Central memory CD8-positive, alpha-beta T cell (primary cell): ENCODE measurements around the gene RFC3.

Experiments used
- ATAC-seq: fragments of 150-1000 bp; cut with Tn5 transposase; replicated peaks from 2 replicates; pipeline ENCODE4 v1.10.0; 2022; ENCODE audit warnings: mild to moderate bottlenecking, moderate FRiP score, moderate number of reproducible peaks; ENCODE audit not compliant: poor library complexity, severe bottlenecking; ENCODE audit errors: extremely low read depth
- DNase-seq, 2 donors: peaks; one replicate each; pipeline ENCODE4 v3.0.0; 2021; ENCODE audit warnings: low spot score in 2 of 2
- H3K27ac Mint-ChIP-seq: one replicate; pipeline ENCODE4 v1.8.0; 2022; ENCODE audit warnings: low read depth, mild to moderate bottlenecking, moderate library complexity, mixed read lengths
- H3K27me3 Mint-ChIP-seq: one replicate; pipeline ENCODE4 v1.8.0; 2022; ENCODE audit warnings: mixed read lengths
- H3K36me3 Mint-ChIP-seq: one replicate; pipeline ENCODE4 v1.8.0; 2022; ENCODE audit warnings: mild to moderate bottlenecking, moderate library complexity, mixed read lengths; ENCODE audit not compliant: insufficient read depth
- H3K4me1 Mint-ChIP-seq: one replicate; pipeline ENCODE4 v1.8.0; 2022; ENCODE audit warnings: mixed read lengths
- H3K4me3 Mint-ChIP-seq: one replicate; pipeline ENCODE4 v1.8.0; 2022; ENCODE audit warnings: mild to moderate bottlenecking, moderate library complexity, mixed read lengths
- H3K9me3 Mint-ChIP-seq: one replicate; pipeline ENCODE4 v1.8.0; 2022; ENCODE audit warnings: mixed read lengths

Gene RFC3

DNA sequence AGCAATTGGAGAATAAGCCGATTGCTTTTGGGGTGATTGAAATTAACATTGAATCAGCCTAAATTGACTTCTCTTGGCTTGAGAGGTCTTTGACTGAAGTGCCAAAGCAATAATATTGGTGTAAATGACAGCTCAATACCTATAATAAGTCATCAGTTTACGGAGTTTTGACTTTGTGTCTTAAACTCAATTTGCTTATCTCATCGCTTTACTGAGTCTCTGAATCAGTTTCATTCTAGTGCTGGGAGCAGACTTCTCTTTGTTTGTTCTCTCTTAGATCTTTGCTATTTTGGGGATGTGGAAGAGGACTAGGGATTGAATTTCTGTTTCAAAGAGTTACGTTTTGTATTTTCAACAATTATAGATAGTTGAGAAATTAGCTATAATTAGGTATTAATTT lies 7.1 kb downstream of the RFC3 start:
- Mint-ChIP-seq H3K4me1 (no peaks in the 10 kb centered on the region), H3K36me3 (peaks cover 5% of the 10 kb centered on the region), H3K9me3 (no peaks in the 10 kb centered on the region), H3K27ac (no peak overlapping the region), H3K27me3 (no peaks in the 10 kb centered on the region), H3K4me3 (no peak overlapping the region)
- ATAC-seq (no peak), DNase-seq (no peak)

GRCh38 chr13:33827139-33827538 lies 9.2 kb downstream of the RFC3 start:
- no peaks in the 10 kb centered on the region for H3K4me1 Mint-ChIP-seq
- no peak overlapping the region for H3K27ac Mint-ChIP-seq
- H3K36me3 Mint-ChIP-seq, result peaks cover 11% of the 10 kb centered on the region
- DNase-seq (no peak), ATAC-seq (no peak)
- H3K27me3 Mint-ChIP-seq, result no peaks in the 10 kb centered on the region
- H3K4me3 Mint-ChIP-seq, result no peak overlapping the region
- no peaks in the 10 kb centered on the region for H3K9me3 Mint-ChIP-seq

DNA sequence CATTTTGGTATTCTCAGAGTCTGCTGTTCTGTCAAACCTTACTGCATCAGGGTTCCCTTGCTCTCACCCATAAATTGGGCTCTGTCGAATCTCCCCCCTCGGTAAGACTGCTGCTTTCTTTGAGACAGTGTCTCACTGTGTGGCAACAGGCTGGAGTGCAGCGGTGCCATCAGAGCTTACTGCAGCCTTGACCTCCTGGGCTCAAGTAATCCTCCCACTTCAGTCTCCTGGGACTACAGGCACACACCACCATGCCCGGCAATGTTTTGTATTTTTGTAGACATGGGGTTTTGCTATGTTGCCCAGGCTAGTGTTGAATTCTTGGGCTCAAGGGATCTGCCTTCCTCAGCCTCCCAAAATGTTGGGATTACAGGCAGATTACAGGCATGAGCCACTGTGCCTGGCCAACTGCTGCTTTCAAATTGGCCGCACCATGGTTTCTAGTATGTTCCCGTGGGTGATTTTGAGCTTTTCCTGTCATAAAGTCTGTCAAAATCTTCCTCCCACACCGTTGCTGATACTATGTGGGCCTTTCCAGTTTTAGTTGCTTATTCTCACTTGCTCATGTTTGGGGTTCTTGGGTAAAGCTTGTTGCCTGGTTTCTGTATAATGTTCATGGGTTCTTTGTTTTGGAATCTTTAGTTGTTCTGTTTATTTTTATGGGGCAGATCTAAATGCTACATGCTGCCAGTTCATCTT lies 10.6 kb downstream of the RFC3 start:
- Mint-ChIP-seq H3K4me1 (no peaks in the 10 kb centered on the region), H3K27ac (no peak overlapping the region), H3K9me3 (no peaks in the 10 kb centered on the region), H3K4me3 (no peak overlapping the region), H3K36me3 (peaks cover 16% of the 10 kb centered on the region), H3K27me3 (no peaks in the 10 kb centered on the region)
- no peak for ATAC-seq
- DNase-seq, result no peak

- ATAC-seq (no peak), DNase-seq (no peak)
- no peaks in the 10 kb centered on the region for H3K4me1 Mint-ChIP-seq
- H3K9me3 Mint-ChIP-seq, result no peaks in the 10 kb centered on the region
- no peaks in the 10 kb centered on the region for H3K27me3 Mint-ChIP-seq
- H3K4me3 Mint-ChIP-seq, result no peak overlapping the region
- peaks cover 27% of the 10 kb centered on the region for H3K36me3 Mint-ChIP-seq
- H3K27ac Mint-ChIP-seq, result no peak overlapping the region
Measured at GRCh38 chr13:33832872-33833271, 14.9 kb downstream of the RFC3 start.

DNA sequence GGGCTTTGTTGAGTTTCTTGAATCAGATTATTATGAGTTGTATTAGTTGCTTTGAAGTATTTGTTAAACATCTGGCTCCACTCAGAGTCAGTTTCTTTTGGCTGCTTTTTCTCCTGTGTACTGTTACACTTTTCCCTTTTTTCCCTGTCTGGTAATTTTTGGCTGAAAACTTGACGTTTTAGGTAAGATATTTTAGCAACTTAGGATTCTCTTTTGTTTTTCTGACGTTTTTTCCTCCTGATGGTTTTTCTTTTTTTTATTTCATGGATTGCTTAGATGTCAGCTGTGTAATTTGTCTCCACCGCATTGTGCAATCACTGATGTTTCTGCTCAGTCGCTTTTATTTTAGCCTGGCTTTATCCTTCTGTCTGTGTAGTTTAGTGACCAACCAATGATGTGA lies 20.7 kb downstream of the RFC3 start:
- no peaks in the 10 kb centered on the region for H3K27me3 Mint-ChIP-seq
- ATAC-seq (no peak), DNase-seq (no peak)
- H3K4me3 Mint-ChIP-seq, result no peak overlapping the region
- peaks cover 16% of the 10 kb centered on the region for H3K36me3 Mint-ChIP-seq
- no peaks in the 10 kb centered on the region for H3K9me3 Mint-ChIP-seq
- no peak overlapping the region for H3K27ac Mint-ChIP-seq
- H3K4me1 Mint-ChIP-seq, result no peaks in the 10 kb centered on the region

DNA sequence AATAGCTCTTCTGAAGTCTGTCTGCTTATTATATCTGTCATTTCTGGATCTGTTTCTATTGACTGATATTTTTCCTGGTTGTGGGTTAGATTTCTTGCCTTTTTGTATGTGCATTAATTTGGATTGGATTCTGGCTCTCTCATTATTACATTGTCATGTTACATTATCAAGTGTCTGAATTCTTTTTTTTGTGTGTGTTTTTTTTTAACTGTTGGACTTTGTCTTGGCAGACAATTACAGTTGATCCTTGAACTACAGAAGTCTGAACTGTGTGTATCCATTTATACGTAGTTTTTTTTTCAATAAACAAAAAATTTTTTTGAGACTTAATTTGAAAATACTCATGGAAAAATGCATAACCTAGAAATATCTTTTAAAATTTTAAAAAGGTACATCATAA lies 22.5 kb downstream of the RFC3 start:
- no peak for ATAC-seq
- Mint-ChIP-seq H3K27me3 (no peaks in the 10 kb centered on the region), H3K27ac (no peak overlapping the region), H3K4me1 (no peaks in the 10 kb centered on the region), H3K36me3 (peaks cover 13% of the 10 kb centered on the region), H3K4me3 (no peak overlapping the region), H3K9me3 (no peaks in the 10 kb centered on the region)
- no peak for DNase-seq

DNA sequence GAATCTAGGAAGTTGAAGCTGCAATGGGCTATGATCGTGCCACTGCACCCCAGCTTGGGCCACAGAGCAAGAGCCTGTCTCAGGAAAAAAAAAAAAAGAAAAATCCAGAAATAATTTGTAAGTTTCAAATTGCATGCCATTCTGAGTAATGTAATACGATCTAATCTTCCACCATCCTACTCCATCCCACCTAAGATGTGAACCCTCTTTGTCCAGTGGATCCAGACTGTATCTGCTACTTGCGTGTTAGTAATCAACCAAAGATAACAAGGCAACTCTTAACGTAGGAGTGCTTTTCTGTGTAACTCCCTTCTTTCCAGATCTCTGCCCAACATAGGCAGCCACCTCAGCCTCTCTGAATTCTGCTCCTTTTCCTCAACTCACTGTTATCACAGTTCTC lies 24.3 kb downstream of the RFC3 start:
- Mint-ChIP-seq H3K9me3 (no peaks in the 10 kb centered on the region), H3K36me3 (peaks cover 10% of the 10 kb centered on the region), H3K27ac (no peak overlapping the region), H3K27me3 (no peaks in the 10 kb centered on the region), H3K4me1 (no peaks in the 10 kb centered on the region), H3K4me3 (no peak overlapping the region)
- ATAC-seq (no peak), DNase-seq (no peak)

- no peak for ATAC-seq
- Mint-ChIP-seq H3K36me3 (peaks cover 10% of the 10 kb centered on the region), H3K4me3 (no peak overlapping the region), H3K4me1 (no peaks in the 10 kb centered on the region), H3K27ac (no peak overlapping the region), H3K9me3 (no peaks in the 10 kb centered on the region), H3K27me3 (no peaks in the 10 kb centered on the region)
- DNase-seq, result no peak
Measured at GRCh38 chr13:33842986-33843385, 25.0 kb downstream of the RFC3 start.

DNA sequence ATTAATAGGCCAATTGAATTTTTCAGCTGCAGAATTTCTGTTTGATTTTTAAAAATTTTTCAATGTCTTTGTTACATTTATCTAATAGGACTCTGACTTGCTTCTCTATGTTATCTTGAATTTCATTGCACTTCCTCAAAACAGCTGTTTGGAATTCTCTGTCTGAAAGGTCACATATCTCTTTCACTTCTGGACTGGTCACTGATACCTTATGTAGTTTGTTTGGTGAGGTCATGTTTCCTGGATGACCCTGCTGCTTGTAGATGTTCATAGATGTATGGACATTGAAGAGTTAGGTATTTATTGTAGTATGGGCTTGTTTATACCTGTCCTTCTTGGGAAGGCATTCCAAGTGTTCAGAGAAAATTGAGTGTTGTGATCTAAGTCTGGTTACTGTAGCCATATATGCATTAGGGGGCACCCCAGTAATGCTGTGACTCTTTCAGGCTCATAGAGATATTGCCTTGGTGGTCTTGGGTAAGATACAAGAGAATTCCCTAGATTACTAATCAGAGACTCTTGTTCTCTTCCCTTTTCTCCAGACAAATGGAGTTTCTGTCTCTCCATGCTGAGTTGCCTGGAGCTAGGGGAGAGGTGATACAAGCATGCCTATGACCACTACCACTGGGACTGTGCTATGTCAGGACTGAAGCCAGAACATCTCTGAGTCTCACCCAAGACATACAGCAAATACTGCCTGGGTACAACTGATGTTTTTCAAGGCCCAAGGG lies 27.8 kb downstream of the RFC3 start:
- no peak overlapping the region for H3K27ac Mint-ChIP-seq
- ATAC-seq, result no peak
- H3K4me3 Mint-ChIP-seq, result no peak overlapping the region
- DNase-seq, result no peak
- H3K9me3 Mint-ChIP-seq, result no peaks in the 10 kb centered on the region
- H3K27me3 Mint-ChIP-seq, result no peaks in the 10 kb centered on the region
- H3K4me1 Mint-ChIP-seq, result no peaks in the 10 kb centered on the region
- peaks cover 8% of the 10 kb centered on the region for H3K36me3 Mint-ChIP-seq

DNA sequence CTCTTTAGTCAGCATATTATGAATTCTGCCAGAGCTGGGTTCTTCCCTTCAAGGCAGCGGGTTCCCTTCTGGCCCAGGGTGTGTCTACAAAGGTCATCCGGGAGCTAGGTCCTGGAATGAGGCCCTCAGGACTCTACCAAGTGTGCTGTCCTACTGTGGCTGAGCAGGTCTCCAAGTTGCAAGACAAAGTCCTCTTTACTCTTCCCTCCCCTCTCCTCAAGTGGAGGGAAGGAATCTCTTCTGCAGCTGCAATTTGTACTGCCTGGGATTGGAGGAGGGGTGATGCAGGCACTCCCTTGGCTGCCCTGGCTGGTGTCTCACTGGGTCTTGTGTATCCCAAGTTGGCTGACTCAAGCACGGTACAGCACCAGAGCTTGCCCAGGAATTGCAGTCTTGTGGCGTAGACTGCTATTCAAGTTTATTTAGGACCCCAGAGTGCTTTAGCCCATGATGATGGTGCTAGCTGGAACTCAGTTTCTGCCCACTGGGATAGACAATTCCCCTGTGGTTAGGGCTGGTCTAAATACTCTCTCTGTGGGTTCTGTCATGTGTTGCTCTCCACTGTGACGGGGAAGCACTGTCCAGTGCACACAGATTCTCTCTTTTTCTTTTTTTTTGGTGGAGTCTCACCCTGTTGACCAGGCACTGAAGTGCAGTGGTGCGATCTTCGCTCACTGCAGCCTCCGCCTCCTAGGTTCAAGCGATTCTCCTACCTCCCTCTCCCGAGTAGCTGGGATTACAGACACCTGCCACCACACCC lies 28.5 kb downstream of the RFC3 start:
- Mint-ChIP-seq H3K9me3 (no peaks in the 10 kb centered on the region), H3K27me3 (no peaks in the 10 kb centered on the region), H3K36me3 (peaks cover 8% of the 10 kb centered on the region), H3K4me1 (no peaks in the 10 kb centered on the region), H3K4me3 (no peak overlapping the region), H3K27ac (no peak overlapping the region)
- no peak for DNase-seq
- no peak for ATAC-seq

DNA sequence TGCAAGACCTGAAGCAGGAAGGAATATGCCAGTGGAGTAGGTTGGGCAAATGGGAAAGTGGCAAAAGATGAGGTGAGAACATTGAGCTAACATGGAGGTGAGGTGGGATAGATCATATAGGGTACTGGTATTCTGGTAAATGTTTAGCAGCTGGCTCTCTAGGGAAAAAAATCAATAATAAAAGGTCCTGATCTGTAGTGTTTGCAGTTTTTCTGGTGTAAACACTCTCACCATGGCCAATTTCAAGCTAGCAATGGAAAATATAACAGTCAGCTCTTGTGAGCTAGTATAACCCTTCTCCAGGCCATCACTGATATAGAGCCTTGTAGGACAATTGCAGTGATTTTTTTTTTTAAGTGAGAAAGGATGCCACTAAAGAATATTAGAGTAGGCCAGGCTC lies 31.3 kb downstream of the RFC3 start:
- ATAC-seq, result no peak
- Mint-ChIP-seq H3K27ac (no peak overlapping the region), H3K9me3 (no peaks in the 10 kb centered on the region), H3K27me3 (no peaks in the 10 kb centered on the region), H3K36me3 (peaks cover 7% of the 10 kb centered on the region), H3K4me3 (no peak overlapping the region), H3K4me1 (no peaks in the 10 kb centered on the region)
- DNase-seq, result no peak

DNA sequence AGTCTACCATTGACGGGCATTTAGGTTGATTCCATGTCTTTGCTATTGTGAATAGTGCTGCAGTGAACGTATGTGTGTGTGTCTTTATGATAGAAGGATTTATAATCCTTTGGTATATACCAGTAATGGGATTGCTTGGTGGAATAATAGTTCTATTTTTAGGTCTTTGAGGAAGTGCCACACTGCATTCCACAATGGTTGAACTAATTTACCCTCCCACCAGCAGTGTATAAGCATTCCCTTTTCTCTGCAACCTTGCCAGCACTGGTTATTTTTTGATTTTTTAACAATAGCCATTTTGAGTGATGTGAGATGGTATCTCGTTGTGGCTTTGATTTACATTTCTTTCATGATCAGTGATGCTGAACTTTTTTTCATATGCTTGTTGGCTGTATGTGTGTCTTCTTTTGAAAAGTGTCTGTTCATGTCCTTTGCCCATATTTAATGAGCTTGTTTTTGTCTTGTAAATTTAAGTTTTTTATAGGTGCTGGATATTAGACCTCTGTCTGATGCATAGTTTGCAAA lies 37.5 kb downstream of the RFC3 start:
- no peak overlapping the region for H3K4me3 Mint-ChIP-seq
- H3K4me1 Mint-ChIP-seq, result no peaks in the 10 kb centered on the region

More for the DNA sequence above, 37.5 kb downstream of the RFC3 start:
- no peak overlapping the region for H3K27ac Mint-ChIP-seq
- no peaks in the 10 kb centered on the region for H3K9me3 Mint-ChIP-seq
- DNase-seq, result no peak
- no peaks in the 10 kb centered on the region for H3K27me3 Mint-ChIP-seq
- ATAC-seq, result no peak
- no peaks in the 10 kb centered on the region for H3K36me3 Mint-ChIP-seq
